Measurements from ENCODE around the gene PCYT1B.

PCYT1B gene

DNA sequence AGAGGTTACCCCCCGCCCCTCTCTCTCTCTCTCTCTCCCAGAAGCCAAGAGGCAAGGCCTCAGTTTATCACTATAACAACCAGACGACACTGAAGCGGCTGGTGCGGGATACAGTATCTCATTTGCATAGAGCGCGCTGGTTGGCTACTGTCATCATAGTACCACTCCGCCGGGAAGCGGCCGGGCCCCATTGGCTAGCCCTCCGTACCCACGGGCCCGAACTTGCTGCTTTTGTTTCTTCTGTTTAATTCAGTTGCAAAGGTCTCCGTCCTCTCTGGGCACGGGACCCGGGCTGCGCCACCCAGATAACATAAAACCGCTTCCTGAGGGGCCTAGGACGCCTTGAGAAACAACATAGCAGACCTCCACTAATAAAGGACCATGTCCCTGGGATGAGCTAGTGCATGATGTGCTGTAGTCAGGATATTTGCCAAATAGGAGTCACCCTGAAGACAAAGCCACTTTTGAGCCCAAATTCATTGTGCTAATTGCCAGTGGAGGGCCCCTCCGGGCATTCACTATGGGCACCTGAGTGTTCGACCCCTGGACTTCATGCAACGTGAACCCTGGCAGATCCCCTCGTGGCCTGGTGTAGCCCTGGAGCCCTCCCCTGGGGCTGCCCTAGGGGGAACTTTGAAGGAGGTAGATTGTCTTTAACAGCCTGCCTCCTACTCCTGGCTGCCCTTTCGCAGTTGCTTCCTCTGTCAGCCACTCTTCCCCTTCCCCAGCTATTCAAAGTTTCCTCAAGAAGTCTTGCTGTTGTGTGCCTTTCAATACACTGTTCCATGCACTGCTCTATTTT is at the start of gene PCYT1B:
Gene PCYT1B (minus strand): TSS at position 91 of the 802 bp plus-strand sequence. CDS start 242 bp downstream, outside the sequence.
- Mint-ChIP-seq H3K27me3 (ENCODE audit: low read depth) (peaks cover 13% of the 10 kb centered on the region), H3K9me3 (no peaks in the 10 kb centered on the region), H3K4me3 (peak within 1 kb of the TSS; percentile 71), H3K27ac (no peak within 1 kb of the TSS), H3K36me3 (ENCODE audit: low read depth) (no peaks in the 10 kb centered on the region), H3K4me1 (ENCODE audit: low read depth) (peaks cover 17% of the 10 kb centered on the region)
- peak; percentile 49 for DNase-seq (ENCODE audit: low spot score)

DNA sequence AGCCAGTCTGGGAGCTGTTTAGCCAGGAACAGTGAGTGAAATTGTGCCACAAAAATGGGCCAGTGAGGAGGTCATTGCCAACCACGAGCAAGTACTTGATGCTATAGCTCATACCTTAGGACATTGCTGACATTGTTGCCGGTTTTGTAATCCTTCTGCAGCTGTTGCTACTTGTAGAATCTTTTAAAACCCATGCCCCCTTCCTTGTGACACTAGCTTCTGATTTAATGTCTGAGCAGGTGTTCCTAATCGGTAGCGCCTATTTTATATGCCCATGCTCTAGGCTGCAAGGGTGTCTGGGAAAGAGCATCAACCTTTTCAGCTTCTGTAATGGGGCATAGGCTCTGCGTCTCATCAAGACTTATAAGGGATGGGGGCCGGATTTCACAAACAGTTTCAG is 49.1 kb upstream of the PCYT1B start:
- Mint-ChIP-seq H3K27me3 (ENCODE audit: low read depth) (no peaks in the 10 kb centered on the region), H3K9me3 (no peaks in the 10 kb centered on the region), H3K36me3 (ENCODE audit: low read depth) (peaks cover 14% of the 10 kb centered on the region), H3K27ac (no peak overlapping the region), H3K4me1 (ENCODE audit: low read depth) (peaks cover 21% of the 10 kb centered on the region), H3K4me3 (no peak overlapping the region)
- no peak for DNase-seq (ENCODE audit: low spot score)

DNA sequence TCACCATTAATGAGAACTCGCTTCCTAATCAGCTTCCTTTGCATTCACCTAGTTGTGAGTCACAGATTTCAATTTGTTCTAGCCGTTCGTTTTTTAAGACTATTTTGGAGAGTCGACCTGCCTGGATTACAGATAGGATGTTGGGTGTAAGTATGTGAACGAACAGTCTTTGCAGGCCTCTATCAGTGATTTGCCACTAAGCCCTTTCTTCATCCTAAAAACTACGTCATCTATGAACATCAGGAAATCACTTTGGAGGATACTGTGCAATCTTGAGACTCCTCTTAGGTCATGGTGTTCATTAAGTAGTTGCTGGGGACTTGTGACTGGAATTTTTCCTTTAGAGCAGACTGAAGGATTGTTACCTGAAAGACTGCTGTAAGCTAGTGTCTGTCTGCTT is 47.7 kb upstream of the PCYT1B start:
- H3K4me1 Mint-ChIP-seq (ENCODE audit: low read depth), result peaks cover 21% of the 10 kb centered on the region
- no peak for DNase-seq (ENCODE audit: low spot score)
- no peaks in the 10 kb centered on the region for H3K27me3 Mint-ChIP-seq (ENCODE audit: low read depth)
- H3K4me3 Mint-ChIP-seq, result peak overlapping the region; percentile 93
- H3K36me3 Mint-ChIP-seq (ENCODE audit: low read depth), result peaks cover 11% of the 10 kb centered on the region
- H3K9me3 Mint-ChIP-seq, result no peaks in the 10 kb centered on the region
- peak overlapping the region; percentile 91 for H3K27ac Mint-ChIP-seq

DNA sequence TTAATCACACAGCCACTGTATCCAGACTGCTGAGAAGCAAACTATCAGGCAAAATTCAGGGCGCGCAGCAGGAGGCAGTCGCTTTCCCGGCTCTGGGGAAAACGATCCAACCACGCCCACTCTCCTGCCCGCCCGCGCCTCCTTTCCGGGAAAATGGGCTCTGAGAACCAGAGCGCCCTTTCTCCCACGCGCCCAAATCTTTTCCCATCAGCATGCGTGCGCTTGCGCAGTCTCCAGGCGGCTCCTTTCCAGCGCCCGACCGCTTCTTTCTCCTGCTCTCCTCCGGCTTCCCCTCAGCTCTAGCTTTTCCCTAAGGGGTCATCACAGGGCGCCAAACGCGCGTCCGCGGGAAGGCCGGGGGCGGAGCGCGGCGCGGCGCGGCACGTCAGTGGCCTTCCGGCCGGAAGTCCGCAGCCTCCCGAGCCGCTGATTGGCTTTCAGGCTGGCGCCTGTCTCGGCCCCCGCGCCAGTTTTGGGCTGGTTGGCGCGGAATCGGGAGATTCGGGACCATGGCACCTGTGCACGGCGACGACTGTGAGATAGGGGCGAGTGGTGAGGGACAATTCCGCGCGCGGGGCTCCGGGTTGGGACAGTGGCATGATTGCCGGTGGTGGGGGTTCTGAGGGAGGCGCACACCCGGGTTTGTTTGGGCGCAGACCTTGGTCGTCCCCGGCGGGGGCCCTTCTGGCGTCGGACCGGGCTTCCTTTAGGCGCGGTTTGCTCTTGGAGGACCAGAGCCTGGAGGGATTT is 46.5 kb upstream of the PCYT1B start, which contains the start of gene POLA1:
Gene POLA1 (plus strand): TSS at position 466 of the 750 bp plus-strand sequence. CDS start 44 bp downstream, at position 510.
- H3K4me3 Mint-ChIP-seq, result peak within 1 kb of the TSS; percentile 93
- peaks cover 9% of the 10 kb centered on the region for H3K36me3 Mint-ChIP-seq (ENCODE audit: low read depth)
- peak within 1 kb of the TSS; percentile 91 for H3K27ac Mint-ChIP-seq
- H3K4me1 Mint-ChIP-seq (ENCODE audit: low read depth), result peaks cover 21% of the 10 kb centered on the region
- DNase-seq (ENCODE audit: low spot score), result peak; percentile 84
- no peaks in the 10 kb centered on the region for H3K27me3 Mint-ChIP-seq (ENCODE audit: low read depth)
- no peaks in the 10 kb centered on the region for H3K9me3 Mint-ChIP-seq

DNA sequence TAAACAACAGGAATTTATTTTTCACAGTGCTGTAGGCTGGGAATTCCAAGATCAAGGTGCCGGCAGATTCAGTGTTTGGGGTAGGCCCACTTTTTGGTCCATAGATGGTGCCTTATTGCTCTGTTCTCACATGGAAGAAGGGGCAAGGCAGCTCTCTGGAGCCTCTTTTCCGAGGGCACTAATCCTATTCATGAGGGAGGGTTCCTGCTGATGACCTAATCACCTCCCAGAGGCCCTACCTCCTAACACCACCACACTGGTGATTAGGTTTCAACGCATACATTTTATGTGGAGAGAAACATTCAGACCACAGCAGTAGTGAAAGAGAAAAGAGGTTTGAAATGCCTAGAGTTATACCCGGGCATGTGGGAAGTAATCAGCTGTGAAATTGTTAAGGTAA is 45.2 kb upstream of the PCYT1B start:
- Mint-ChIP-seq H3K9me3 (no peaks in the 10 kb centered on the region), H3K36me3 (ENCODE audit: low read depth) (peaks cover 9% of the 10 kb centered on the region), H3K27ac (no peak overlapping the region), H3K27me3 (ENCODE audit: low read depth) (no peaks in the 10 kb centered on the region), H3K4me3 (peak overlapping the region; percentile 93), H3K4me1 (ENCODE audit: low read depth) (peaks cover 21% of the 10 kb centered on the region)
- no peak for DNase-seq (ENCODE audit: low spot score)

DNA sequence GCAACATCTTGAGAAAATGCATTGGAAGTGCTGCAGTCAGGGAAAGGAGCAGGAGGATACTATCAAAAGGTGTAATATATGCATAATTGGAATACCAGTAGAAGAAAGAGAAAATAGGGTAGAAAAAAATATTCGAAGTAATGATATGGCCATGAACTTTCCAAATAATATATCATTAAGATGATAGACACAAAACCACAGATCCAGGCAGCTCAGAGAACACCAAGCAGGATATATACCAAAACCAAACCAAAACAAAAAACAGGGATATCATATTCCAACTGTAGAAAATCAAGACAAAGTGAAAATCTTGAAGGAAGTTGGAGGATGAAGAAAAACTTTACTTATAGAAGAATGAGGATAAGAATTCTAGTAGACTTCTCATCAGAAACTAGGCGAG is 36.9 kb upstream of the PCYT1B start:
- Mint-ChIP-seq H3K9me3 (peaks cover 14% of the 10 kb centered on the region), H3K4me3 (no peak overlapping the region), H3K4me1 (ENCODE audit: low read depth) (no peaks in the 10 kb centered on the region), H3K27me3 (ENCODE audit: low read depth) (peaks cover 3% of the 10 kb centered on the region), H3K27ac (no peak overlapping the region), H3K36me3 (ENCODE audit: low read depth) (peaks cover 2% of the 10 kb centered on the region)
- no peak for DNase-seq (ENCODE audit: low spot score)

DNA sequence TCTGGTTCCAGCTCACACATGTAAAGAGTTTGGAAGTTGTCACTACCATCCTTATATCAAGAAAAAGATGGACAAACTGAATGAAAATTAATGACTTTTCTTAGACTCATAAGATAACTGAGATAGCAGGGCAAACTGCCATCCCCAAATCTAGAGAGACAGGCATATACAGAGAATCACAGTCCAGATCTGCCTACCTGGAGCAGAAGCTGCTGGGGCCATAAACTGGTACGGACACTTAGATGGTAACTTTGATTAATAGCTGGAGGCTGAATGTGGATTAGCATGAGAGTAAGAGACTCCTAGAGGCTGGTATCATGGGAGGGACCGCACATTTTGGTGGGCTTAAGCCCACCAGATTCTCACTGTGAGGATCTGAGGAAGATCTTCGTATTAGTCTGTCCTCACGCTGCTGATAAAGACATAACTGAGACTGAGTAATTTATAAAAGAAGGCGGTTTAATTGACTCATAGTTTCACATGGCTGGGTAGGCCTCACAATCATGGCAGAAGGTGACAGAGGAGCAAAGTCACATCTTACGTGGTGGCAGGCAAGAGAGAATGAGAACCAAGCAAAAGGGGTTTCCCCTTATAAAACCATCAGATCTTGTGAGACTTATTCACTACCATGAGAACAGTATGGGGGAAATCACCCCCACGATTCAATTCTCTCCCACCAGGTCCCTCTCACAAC is 35.7 kb upstream of the PCYT1B start:
- peak; percentile 44 for DNase-seq (ENCODE audit: low spot score)
- H3K36me3 Mint-ChIP-seq (ENCODE audit: low read depth), result peaks cover 2% of the 10 kb centered on the region
- peaks cover 14% of the 10 kb centered on the region for H3K9me3 Mint-ChIP-seq
- H3K27ac Mint-ChIP-seq, result no peak overlapping the region
- no peak overlapping the region for H3K4me3 Mint-ChIP-seq
- no peaks in the 10 kb centered on the region for H3K4me1 Mint-ChIP-seq (ENCODE audit: low read depth)
- peaks cover 3% of the 10 kb centered on the region for H3K27me3 Mint-ChIP-seq (ENCODE audit: low read depth)

DNA sequence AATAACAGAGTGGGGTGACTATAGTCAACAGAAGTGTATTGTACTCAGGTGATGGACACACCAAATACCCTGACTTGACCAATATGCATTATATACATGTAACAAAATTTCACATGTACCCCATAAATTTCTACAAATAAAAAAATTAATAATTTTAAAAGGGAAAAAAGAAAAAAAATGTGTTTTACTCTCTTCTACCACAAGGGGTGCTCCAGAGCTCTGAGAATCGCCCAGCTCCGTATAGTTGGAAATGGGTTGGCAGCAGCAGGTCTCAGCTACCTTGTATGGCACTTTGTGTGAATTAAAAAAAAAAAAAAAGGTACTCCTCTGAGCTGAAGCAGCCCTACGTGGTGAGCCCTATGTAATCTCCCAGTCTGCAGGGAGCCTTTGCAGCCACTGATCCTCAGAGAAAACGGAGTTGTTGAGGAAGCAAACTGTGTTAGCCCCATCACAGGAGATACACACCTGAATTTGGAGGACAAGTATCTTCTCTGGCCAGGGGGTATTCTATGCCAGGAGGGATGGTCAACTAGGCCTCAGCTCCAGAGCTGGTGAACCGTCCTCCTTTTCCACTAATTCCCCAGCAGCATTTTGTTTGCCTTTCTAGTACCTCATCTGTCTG is 29.4 kb upstream of the PCYT1B start:
- Mint-ChIP-seq H3K27ac (no peak overlapping the region), H3K36me3 (ENCODE audit: low read depth) (peaks cover 2% of the 10 kb centered on the region), H3K4me1 (ENCODE audit: low read depth) (no peaks in the 10 kb centered on the region), H3K4me3 (no peak overlapping the region), H3K27me3 (ENCODE audit: low read depth) (peaks cover 3% of the 10 kb centered on the region), H3K9me3 (no peaks in the 10 kb centered on the region)
- no peak for DNase-seq (ENCODE audit: low spot score)

DNA sequence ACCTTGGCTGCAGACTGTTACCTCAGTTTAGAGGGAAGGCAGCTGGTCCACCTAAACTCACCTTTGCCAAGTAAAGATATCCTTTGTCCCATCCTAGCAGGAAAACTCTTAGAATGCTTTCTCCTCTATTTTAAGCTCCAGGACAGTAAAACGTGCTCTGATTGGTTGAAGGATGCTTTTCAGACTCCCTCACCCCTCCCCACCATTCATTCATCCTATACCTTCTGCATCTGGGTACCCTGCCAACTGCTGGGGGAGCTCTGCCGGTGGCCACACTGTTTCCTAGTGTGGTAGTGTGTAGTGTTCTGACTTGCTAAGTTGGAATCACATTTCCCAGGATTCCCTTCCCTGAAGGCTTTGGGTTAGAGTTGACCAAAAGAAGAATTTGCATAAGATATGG is 26.3 kb upstream of the PCYT1B start:
- Mint-ChIP-seq H3K4me1 (ENCODE audit: low read depth) (no peaks in the 10 kb centered on the region), H3K36me3 (ENCODE audit: low read depth) (no peaks in the 10 kb centered on the region), H3K9me3 (no peaks in the 10 kb centered on the region), H3K4me3 (no peak overlapping the region), H3K27me3 (ENCODE audit: low read depth) (no peaks in the 10 kb centered on the region), H3K27ac (no peak overlapping the region)
- DNase-seq (ENCODE audit: low spot score), result no peak

DNA sequence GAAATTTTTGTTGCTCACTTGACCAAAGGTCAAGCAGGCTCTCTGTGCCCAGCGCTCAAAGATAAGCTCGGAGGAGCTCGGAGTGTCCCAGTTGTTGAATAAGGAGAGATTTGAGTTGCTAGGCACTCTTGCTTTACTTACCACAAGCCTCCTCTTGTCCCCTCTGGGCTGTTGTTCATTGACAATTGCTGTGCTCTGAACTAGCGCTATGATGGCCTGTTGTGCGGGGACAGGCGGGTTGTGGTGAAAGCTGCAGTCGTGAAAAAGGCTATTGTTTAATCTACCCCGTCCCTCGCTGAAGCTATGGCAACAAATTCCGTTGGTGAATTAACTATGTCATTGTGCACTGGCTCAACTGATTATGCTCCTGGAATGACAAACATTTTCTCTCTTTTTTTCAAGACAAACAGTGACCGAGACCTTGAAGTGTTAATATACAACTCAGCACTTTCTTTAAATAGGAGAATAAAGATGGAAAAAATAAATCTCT is 25.6 kb upstream of the PCYT1B start:
- no peak for DNase-seq (ENCODE audit: low spot score)
- H3K9me3 Mint-ChIP-seq, result no peaks in the 10 kb centered on the region
- no peaks in the 10 kb centered on the region for H3K36me3 Mint-ChIP-seq (ENCODE audit: low read depth)
- no peak overlapping the region for H3K27ac Mint-ChIP-seq
- H3K27me3 Mint-ChIP-seq (ENCODE audit: low read depth), result peaks cover 3% of the 10 kb centered on the region
- H3K4me3 Mint-ChIP-seq, result no peak overlapping the region
- H3K4me1 Mint-ChIP-seq (ENCODE audit: low read depth), result no peaks in the 10 kb centered on the region

DNA sequence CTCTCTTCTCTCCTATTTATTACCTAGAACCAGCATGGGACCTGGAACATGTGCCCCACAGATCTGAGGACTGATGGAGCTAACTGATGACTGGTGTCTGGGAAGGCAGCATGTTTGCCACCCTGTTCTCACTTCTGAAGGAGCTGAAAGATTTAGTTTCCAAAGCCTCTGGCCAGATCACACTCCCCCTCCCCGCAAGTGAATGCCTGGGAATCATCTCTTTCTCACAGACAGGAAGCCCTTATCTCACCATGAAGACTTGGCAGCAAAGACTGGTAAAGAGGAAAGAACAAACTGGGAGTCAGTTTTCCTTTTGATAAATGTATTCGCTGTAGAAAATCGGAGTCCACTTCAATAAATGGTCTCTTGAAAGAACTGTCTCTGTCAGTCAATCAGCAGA is 21.0 kb upstream of the PCYT1B start:
- no peaks in the 10 kb centered on the region for H3K36me3 Mint-ChIP-seq (ENCODE audit: low read depth)
- peaks cover 5% of the 10 kb centered on the region for H3K27me3 Mint-ChIP-seq (ENCODE audit: low read depth)
- no peak overlapping the region for H3K4me3 Mint-ChIP-seq
- DNase-seq (ENCODE audit: low spot score), result no peak
- no peak overlapping the region for H3K27ac Mint-ChIP-seq
- H3K4me1 Mint-ChIP-seq (ENCODE audit: low read depth), result no peaks in the 10 kb centered on the region
- no peaks in the 10 kb centered on the region for H3K9me3 Mint-ChIP-seq

DNA sequence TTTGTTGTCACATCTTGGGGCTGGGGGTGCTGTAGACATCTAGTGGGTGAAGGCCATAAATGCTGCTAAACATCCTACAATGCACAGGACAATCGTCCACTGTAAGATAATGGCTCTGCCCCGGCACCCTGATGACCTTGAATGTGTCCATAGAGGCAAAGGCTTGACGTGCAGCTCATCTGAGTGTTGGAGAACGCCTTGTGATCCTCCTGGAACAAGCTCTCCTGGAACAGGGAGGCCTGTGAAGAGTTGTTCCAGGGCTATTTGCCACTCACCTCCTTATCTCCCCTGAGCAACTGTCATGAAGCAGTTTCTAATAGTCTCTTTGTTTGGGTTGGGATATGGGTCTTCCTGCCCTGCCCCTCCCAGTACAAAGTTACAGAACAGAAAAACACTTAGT is 15.2 kb upstream of the PCYT1B start:
- Mint-ChIP-seq H3K27me3 (ENCODE audit: low read depth) (peaks cover 7% of the 10 kb centered on the region), H3K4me1 (ENCODE audit: low read depth) (no peaks in the 10 kb centered on the region), H3K4me3 (no peak overlapping the region), H3K27ac (no peak overlapping the region), H3K9me3 (no peaks in the 10 kb centered on the region), H3K36me3 (ENCODE audit: low read depth) (no peaks in the 10 kb centered on the region)
- no peak for DNase-seq (ENCODE audit: low spot score)

DNA sequence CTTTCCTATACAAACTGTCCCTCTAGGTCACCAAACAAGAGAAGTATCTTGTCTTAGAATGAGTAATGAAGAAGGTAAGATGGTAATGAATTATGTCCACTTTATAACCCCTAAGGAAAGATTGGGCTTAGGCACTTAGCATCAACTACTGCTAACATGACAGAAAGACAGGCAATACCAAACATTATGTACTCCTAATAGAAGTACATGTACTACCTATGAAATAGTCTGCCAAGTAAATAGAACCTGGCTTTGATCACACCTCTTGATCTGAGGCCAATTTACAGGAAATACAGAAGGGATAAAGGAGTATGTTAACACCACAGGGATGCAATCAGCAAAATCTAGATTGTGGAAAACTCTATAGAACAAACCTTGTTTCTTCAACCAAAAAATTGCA is 14.1 kb upstream of the PCYT1B start:
- Mint-ChIP-seq H3K4me3 (no peak overlapping the region), H3K4me1 (ENCODE audit: low read depth) (no peaks in the 10 kb centered on the region), H3K27ac (no peak overlapping the region), H3K27me3 (ENCODE audit: low read depth) (peaks cover 5% of the 10 kb centered on the region), H3K9me3 (no peaks in the 10 kb centered on the region), H3K36me3 (ENCODE audit: low read depth) (no peaks in the 10 kb centered on the region)
- DNase-seq (ENCODE audit: low spot score), result no peak
